NCI-H2196 treated with DMSO at 0.1 percent for 48 hours (cell line): Measurements from ENCODE around the gene MAP3K5.

Experiments
- DNase-seq: peaks from one replicate; lab custom pipeline; 2025; ENCODE audit not compliant: unreplicated experiment; lab: John Stamatoyannopoulos, UW

The MAP3K5 gene

GRCh38 chr6:136751991-136752390 lies 40.3 kb downstream of the MAP3K5 start:
- DNase-seq = no peak

- DNase-seq = no peak
Observed at GRCh38 chr6:136751522-136751956, 40.7 kb downstream of the MAP3K5 start.

GRCh38 chr6:136750696-136751521 lies 41.4 kb downstream of the MAP3K5 start:
- no peak for DNase-seq

GRCh38 chr6:136749359-136749997 lies 42.8 kb downstream of the MAP3K5 start:
- DNase-seq = no peak

GRCh38 chr6:136747507-136747906 lies 44.8 kb downstream of the MAP3K5 start:
- DNase-seq = no peak

- no peak for DNase-seq
Observed at GRCh38 chr6:136745300-136745699, 47.0 kb downstream of the MAP3K5 start.

- DNase-seq = no peak
Observed at GRCh38 chr6:136744889-136745288, 47.4 kb downstream of the MAP3K5 start.

- no peak for DNase-seq
Observed at GRCh38 chr6:136742125-136742524, 50.2 kb downstream of the MAP3K5 start.

GRCh38 chr6:136740050-136740974 lies 52.0 kb downstream of the MAP3K5 start:
- DNase-seq = no peak

- no peak for DNase-seq
Observed at GRCh38 chr6:136739501-136739900, 52.8 kb downstream of the MAP3K5 start.

GRCh38 chr6:136739071-136739470 lies 53.2 kb downstream of the MAP3K5 start:
- no peak for DNase-seq

- DNase-seq = no peak
Observed at GRCh38 chr6:136738692-136739057, 53.6 kb downstream of the MAP3K5 start.

GRCh38 chr6:136737871-136738691 lies 54.2 kb downstream of the MAP3K5 start:
- DNase-seq = no peak

GRCh38 chr6:136737374-136737844 lies 54.9 kb downstream of the MAP3K5 start:
- DNase-seq = no peak

- DNase-seq = no peak
Observed at GRCh38 chr6:136736281-136736960, 55.9 kb downstream of the MAP3K5 start.

- no peak for DNase-seq
Observed at GRCh38 chr6:136734977-136735376, 57.3 kb downstream of the MAP3K5 start.

- no peak for DNase-seq
Observed at GRCh38 chr6:136732889-136733288, 59.4 kb downstream of the MAP3K5 start.

GRCh38 chr6:136729832-136730231 lies 62.4 kb downstream of the MAP3K5 start:
- no peak for DNase-seq

GRCh38 chr6:136728976-136729515 lies 63.2 kb downstream of the MAP3K5 start:
- no peak for DNase-seq
